ENCODE data around the gene ISG20L2. TPM values are rescaled to one million over a fixed set of nuclear protein-coding genes. Genes with fewer than 3 reads are reported as not detected.

The ISG20L2 gene
- total RNA-seq, 1 donor from 2014 or later = 23.7 TPM

DNA sequence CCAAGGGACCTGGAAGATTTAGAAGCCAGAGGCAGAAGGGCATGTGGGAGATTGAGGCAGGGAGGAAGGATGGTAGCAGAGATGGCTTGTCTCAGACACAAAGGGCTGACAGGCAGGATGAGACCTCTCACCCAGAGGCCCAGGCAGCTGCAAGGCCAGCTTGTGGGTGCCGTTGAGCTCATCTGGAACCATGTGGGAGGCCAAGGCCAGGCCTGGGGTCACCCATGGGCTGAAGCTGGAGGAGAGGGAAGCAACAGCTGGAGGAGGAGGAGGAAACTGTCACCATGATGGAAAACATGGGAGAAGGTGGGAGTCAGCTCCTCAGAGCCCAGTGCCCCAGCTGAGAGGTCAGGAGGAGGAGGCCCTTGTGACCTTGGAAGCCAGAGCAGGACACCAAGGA is 29.6 kb downstream of the ISG20L2 start:
- H3F3A ChIP-seq (ENCODE audit: low read depth) = peaks cover 28% of the 10 kb centered on the region
- peaks cover 38% of the 10 kb centered on the region for H3K4me1 Mint-ChIP-seq
- H3K27me3 ChIP-seq = peaks cover 2% of the 10 kb centered on the region
- H3K36me3 Mint-ChIP-seq = peaks cover 24% of the 10 kb centered on the region
- no peak overlapping the region for H3K4me2 ChIP-seq
- H3K79me2 ChIP-seq (ENCODE audit: low read depth) = peaks cover 23% of the 10 kb centered on the region
- no peak for DNase-seq (ENCODE audit: low spot score)
- TF ChIP-seq EZH2phosphoT487 (IDR thresholded peaks at IDR 0.05) = no peak
- TF ChIP-seq EZH2 (IDR thresholded peaks at IDR 0.05) = no peak
- TF ChIP-seq, protein P1, sequence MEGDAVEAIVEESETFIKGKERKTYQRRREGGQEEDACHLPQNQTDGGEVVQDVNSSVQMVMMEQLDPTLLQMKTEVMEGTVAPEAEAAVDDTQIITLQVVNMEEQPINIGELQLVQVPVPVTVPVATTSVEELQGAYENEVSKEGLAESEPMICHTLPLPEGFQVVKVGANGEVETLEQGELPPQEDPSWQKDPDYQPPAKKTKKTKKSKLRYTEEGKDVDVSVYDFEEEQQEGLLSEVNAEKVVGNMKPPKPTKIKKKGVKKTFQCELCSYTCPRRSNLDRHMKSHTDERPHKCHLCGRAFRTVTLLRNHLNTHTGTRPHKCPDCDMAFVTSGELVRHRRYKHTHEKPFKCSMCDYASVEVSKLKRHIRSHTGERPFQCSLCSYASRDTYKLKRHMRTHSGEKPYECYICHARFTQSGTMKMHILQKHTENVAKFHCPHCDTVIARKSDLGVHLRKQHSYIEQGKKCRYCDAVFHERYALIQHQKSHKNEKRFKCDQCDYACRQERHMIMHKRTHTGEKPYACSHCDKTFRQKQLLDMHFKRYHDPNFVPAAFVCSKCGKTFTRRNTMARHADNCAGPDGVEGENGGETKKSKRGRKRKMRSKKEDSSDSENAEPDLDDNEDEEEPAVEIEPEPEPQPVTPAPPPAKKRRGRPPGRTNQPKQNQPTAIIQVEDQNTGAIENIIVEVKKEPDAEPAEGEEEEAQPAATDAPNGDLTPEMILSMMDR (IDR thresholded peaks at IDR 0.05) = no peak
- no peaks in the 10 kb centered on the region for H3K9me3 ChIP-seq (ENCODE audit: low read depth)
- H3K36me3 ChIP-seq = no peaks in the 10 kb centered on the region
- no peak overlapping the region for H3K4me3 ChIP-seq
- H3K4me3 Mint-ChIP-seq = no peak overlapping the region
- H3K27ac Mint-ChIP-seq = no peak overlapping the region
- peaks cover 11% of the 10 kb centered on the region for H3K27me3 Mint-ChIP-seq (ENCODE audit: insufficient read depth, low read depth)
- H3K9ac ChIP-seq = no peak overlapping the region
- no peak overlapping the region for H2AFZ ChIP-seq (replicated peaks)
- peaks cover 33% of the 10 kb centered on the region for H4K20me1 ChIP-seq (ENCODE audit: low read depth)
- H3K27ac ChIP-seq = no peak overlapping the region
- peaks cover 23% of the 10 kb centered on the region for H3K4me1 ChIP-seq
- H3K9me3 Mint-ChIP-seq = peaks cover 4% of the 10 kb centered on the region

DNA sequence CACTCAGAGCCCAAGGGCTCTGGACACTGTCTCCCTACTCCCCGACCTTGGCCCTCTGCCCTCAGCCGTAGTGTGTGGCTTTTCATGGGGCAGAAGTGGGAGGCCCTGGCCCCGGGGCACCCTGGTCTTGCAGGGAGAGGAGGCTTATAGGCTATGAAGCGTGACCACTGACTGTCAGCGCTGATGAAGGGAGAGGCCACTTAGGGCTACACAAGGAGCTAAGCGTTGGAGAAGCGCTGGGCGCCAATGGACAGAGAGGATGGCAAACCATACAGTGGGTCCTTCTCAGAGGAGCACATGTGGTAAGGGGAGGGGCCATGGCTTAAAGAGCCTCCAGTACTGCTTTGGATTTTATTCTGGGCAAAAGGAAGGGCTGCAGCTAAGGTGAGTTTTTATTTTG is 31.1 kb downstream of the ISG20L2 start:
- H3K79me2 ChIP-seq (ENCODE audit: low read depth) = peaks cover 8% of the 10 kb centered on the region
- H3K9me3 Mint-ChIP-seq = peaks cover 4% of the 10 kb centered on the region
- peaks cover 15% of the 10 kb centered on the region for H3K27me3 Mint-ChIP-seq (ENCODE audit: insufficient read depth, low read depth)
- H3K27ac Mint-ChIP-seq = no peak overlapping the region
- peaks cover 21% of the 10 kb centered on the region for H3K4me1 ChIP-seq
- H3K4me1 Mint-ChIP-seq = peaks cover 40% of the 10 kb centered on the region
- no peaks in the 10 kb centered on the region for H3K9me3 ChIP-seq (ENCODE audit: low read depth)
- TF ChIP-seq EZH2phosphoT487 (IDR thresholded peaks at IDR 0.05) (no peak), EZH2 (IDR thresholded peaks at IDR 0.05) (no peak)
- TF ChIP-seq, protein P1 (IDR thresholded peaks at IDR 0.05) = no peak
- H3K9ac ChIP-seq = no peak overlapping the region
- H3K36me3 ChIP-seq = no peaks in the 10 kb centered on the region
- H4K20me1 ChIP-seq (ENCODE audit: low read depth) = peaks cover 18% of the 10 kb centered on the region
- H3K4me3 ChIP-seq = no peak overlapping the region
- H2AFZ ChIP-seq (replicated peaks) = no peak overlapping the region
- H3K27me3 ChIP-seq = no peaks in the 10 kb centered on the region
- DNase-seq (ENCODE audit: low spot score) = no peak
- H3K36me3 Mint-ChIP-seq = peaks cover 24% of the 10 kb centered on the region
- no peak overlapping the region for H3K27ac ChIP-seq
- no peak overlapping the region for H3K4me2 ChIP-seq
- H3F3A ChIP-seq (ENCODE audit: low read depth) = peaks cover 33% of the 10 kb centered on the region
- H3K4me3 Mint-ChIP-seq = peak overlapping the region; percentile 25

DNA sequence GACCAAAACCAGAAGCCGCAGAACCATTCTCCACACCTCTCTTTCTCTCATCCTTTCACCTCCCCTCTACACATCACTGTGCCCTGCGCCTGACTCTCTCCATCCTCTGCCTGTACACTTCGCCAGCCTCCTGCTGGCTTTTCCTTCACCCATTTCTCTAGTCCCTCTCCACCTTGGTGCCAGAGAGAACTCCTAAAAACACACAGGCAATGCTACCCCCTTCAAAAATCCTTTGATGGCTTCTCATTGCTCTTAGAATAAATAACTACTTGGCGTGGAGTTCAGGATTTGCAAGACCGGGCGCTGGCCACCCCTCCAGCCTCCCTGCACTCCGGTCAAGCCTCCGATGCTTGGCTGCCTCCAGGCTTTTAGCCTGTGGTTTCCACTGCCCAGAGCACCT is 31.8 kb downstream of the ISG20L2 start:
- Mint-ChIP-seq H3K4me3 (peak overlapping the region; percentile 40), H3K4me1 (peaks cover 47% of the 10 kb centered on the region), H3K27ac (peak overlapping the region; percentile 48), H3K27me3 (ENCODE audit: insufficient read depth, low read depth) (peaks cover 20% of the 10 kb centered on the region), H3K9me3 (peaks cover 4% of the 10 kb centered on the region), H3K36me3 (peaks cover 24% of the 10 kb centered on the region)
- Histone ChIP-seq H3K9me3 (ENCODE audit: low read depth) (no peaks in the 10 kb centered on the region), H3K79me2 (ENCODE audit: low read depth) (peaks cover 1% of the 10 kb centered on the region), H3K4me1 (peaks cover 29% of the 10 kb centered on the region), H3K9ac (no peak overlapping the region), H3K27ac (no peak overlapping the region), H2AFZ (replicated peaks) (no peak overlapping the region), H3K4me3 (no peak overlapping the region), H3K27me3 (no peaks in the 10 kb centered on the region), H3K36me3 (no peaks in the 10 kb centered on the region), H4K20me1 (ENCODE audit: low read depth) (peaks cover 10% of the 10 kb centered on the region), H3F3A (ENCODE audit: low read depth) (peaks cover 40% of the 10 kb centered on the region), H3K4me2 (no peak overlapping the region)
- no peak for TF ChIP-seq EZH2 (IDR thresholded peaks at IDR 0.05)
- TF ChIP-seq, protein P1 (IDR thresholded peaks at IDR 0.05) = no peak
- no peak for TF ChIP-seq EZH2phosphoT487 (IDR thresholded peaks at IDR 0.05)
- no peak for DNase-seq (ENCODE audit: low spot score)
